ENCODE data around the gene OPCML. TPM values are rescaled to one million over a fixed set of nuclear protein-coding genes. Genes with fewer than 3 reads are reported as not detected.

Gene OPCML
- total RNA-seq, 1 donor from 2014 or later, result 2.7 TPM

- TF ChIP-seq CTCF (IDR thresholded peaks at IDR 0.05), result no peak
- H3K36me3 Mint-ChIP-seq (ENCODE audit: low read depth), result no peaks in the 10 kb centered on the region
- H3K27me3 Mint-ChIP-seq (ENCODE audit: low read depth), result peaks cover 10% of the 10 kb centered on the region
- no peak overlapping the region for H3K27ac Mint-ChIP-seq (ENCODE audit: unreplicated experiment)
- H3K9me3 Mint-ChIP-seq (ENCODE audit: low read depth), result peaks cover 3% of the 10 kb centered on the region
- no peak overlapping the region for H3K4me3 Mint-ChIP-seq (ENCODE audit: unreplicated experiment)
- no peak for DNase-seq (ENCODE audit: low spot score)
- no peaks in the 10 kb centered on the region for H3K4me1 Mint-ChIP-seq (ENCODE audit: low read depth)
These were observed 303.6 kb downstream of the OPCML start for GRCh38 chr11:133228471-133229329.

GRCh38 chr11:133227632-133228111 lies 304.6 kb downstream of the OPCML start:
- Mint-ChIP-seq H3K4me1 (ENCODE audit: low read depth) (no peaks in the 10 kb centered on the region), H3K4me3 (ENCODE audit: unreplicated experiment) (no peak overlapping the region), H3K27me3 (ENCODE audit: low read depth) (peaks cover 13% of the 10 kb centered on the region), H3K9me3 (ENCODE audit: low read depth) (no peaks in the 10 kb centered on the region), H3K27ac (ENCODE audit: unreplicated experiment) (no peak overlapping the region), H3K36me3 (ENCODE audit: low read depth) (no peaks in the 10 kb centered on the region)
- no peak for TF ChIP-seq CTCF (IDR thresholded peaks at IDR 0.05)
- no peak for DNase-seq (ENCODE audit: low spot score)

GRCh38 chr11:133224271-133224670 lies 308.0 kb downstream of the OPCML start:
- Mint-ChIP-seq H3K27ac (ENCODE audit: unreplicated experiment) (no peak overlapping the region), H3K36me3 (ENCODE audit: low read depth) (no peaks in the 10 kb centered on the region), H3K4me1 (ENCODE audit: low read depth) (no peaks in the 10 kb centered on the region), H3K4me3 (ENCODE audit: unreplicated experiment) (no peak overlapping the region), H3K9me3 (ENCODE audit: low read depth) (no peaks in the 10 kb centered on the region), H3K27me3 (ENCODE audit: low read depth) (peaks cover 17% of the 10 kb centered on the region)
- TF ChIP-seq CTCF (IDR thresholded peaks at IDR 0.05), result no peak
- no peak for DNase-seq (ENCODE audit: low spot score)

GRCh38 chr11:133222425-133223330 lies 309.6 kb downstream of the OPCML start:
- no peak for DNase-seq (ENCODE audit: low spot score)
- H3K27ac Mint-ChIP-seq (ENCODE audit: unreplicated experiment), result no peak overlapping the region

More at GRCh38 chr11:133222425-133223330, 309.6 kb downstream of the OPCML start:
- no peaks in the 10 kb centered on the region for H3K36me3 Mint-ChIP-seq (ENCODE audit: low read depth)
- no peaks in the 10 kb centered on the region for H3K4me1 Mint-ChIP-seq (ENCODE audit: low read depth)
- H3K4me3 Mint-ChIP-seq (ENCODE audit: unreplicated experiment), result no peak overlapping the region
- TF ChIP-seq CTCF (IDR thresholded peaks at IDR 0.05), result no peak
- H3K27me3 Mint-ChIP-seq (ENCODE audit: low read depth), result peaks cover 11% of the 10 kb centered on the region
- no peaks in the 10 kb centered on the region for H3K9me3 Mint-ChIP-seq (ENCODE audit: low read depth)
